HL-60 (cell line): ENCODE measurements around the gene SH2B3.

Experiments used
- DNase-seq, 2 experiments: peaks; one replicate each; pipeline ENCODE4 v3.0.0-alpha.2; 2010 to 2020; ENCODE audit warnings: low read depth in 1 of 2, low spot score in 1 of 2
- H3K27ac ChIP-seq: fragments of 250-450 bp; sonication (Bioruptor Pico); replicated peaks from 2 replicates; pipeline ENCODE4 v1.5.1; 2020; ENCODE audit warnings: mild to moderate bottlenecking, moderate library complexity
- H3K27me3 ChIP-seq: fragments of 250-450 bp; sonication (Bioruptor Pico); 2 replicates; pipeline ENCODE4 v1.5.1; 2021; ENCODE audit warnings: mild to moderate bottlenecking, moderate library complexity; ENCODE audit not compliant: insufficient read depth, poor library complexity, severe bottlenecking
- H3K4me3 ChIP-seq: replicated peaks from 2 replicates; pipeline ENCODE4 v1.5.1; 2011; ENCODE audit warnings: mild to moderate bottlenecking, control low read depth, low read length; ENCODE audit not compliant: insufficient read depth
- CTCF ChIP-seq: IDR thresholded peaks from one replicate; pipeline ENCODE4 v1.5.1; 2011; ENCODE audit warnings: low read length, control low read depth, inconsistent platforms; ENCODE audit not compliant: insufficient read depth
- GABPA ChIP-seq: IDR thresholded peaks from 2 replicates; pipeline ENCODE4 v1.6.1; 2012; ENCODE audit warnings: low read depth
- POLR2AphosphoS5 ChIP-seq: IDR thresholded peaks from 2 replicates; pipeline ENCODE4 v1.6.1; 2012; ENCODE audit warnings: low read depth
- REST ChIP-seq: IDR thresholded peaks from 2 replicates; pipeline ENCODE4 v1.6.1; 2012; ENCODE audit warnings: low read depth; ENCODE audit not compliant: insufficient replicate concordance
- SPI1 ChIP-seq: IDR thresholded peaks from 2 replicates; pipeline ENCODE4 v1.6.1; 2012; ENCODE audit warnings: low read depth, mild to moderate bottlenecking, borderline replicate concordance

SH2B3 gene

GRCh38 chr12:111408686-111409402 lies 3.1 kb downstream of the SH2B3 start:
- Histone ChIP-seq H3K27me3 (no peaks in the 10 kb centered on the region), H3K4me3 (peak overlapping the region; percentile 29), H3K27ac (no peak overlapping the region)
- DNase-seq, result no peak
- TF ChIP-seq GABPA, result no peak
- no peak for TF ChIP-seq POLR2AphosphoS5
- TF ChIP-seq CTCF, result no peak
- TF ChIP-seq REST, result no peak
- TF ChIP-seq SPI1, result no peak

GRCh38 chr12:111409403-111409779 lies 3.7 kb downstream of the SH2B3 start:
- Histone ChIP-seq H3K4me3 (peak overlapping the region; percentile 29), H3K27me3 (no peaks in the 10 kb centered on the region), H3K27ac (no peak overlapping the region)
- no peak for TF ChIP-seq CTCF
- TF ChIP-seq GABPA, result no peak
- no peak for TF ChIP-seq POLR2AphosphoS5
- no peak for TF ChIP-seq SPI1
- no peak for TF ChIP-seq REST
- DNase-seq, result no peak

- Histone ChIP-seq H3K27ac (peak overlapping the region; percentile 27; the same call in 1 of the 2 replicates), H3K4me3 (peak overlapping the region; percentile 29)
- TF ChIP-seq CTCF (no peak), SPI1 (0 out of 2 replicates have a peak, but pooled peaks have one; percentile 0), REST (no peak), GABPA (no peak), POLR2AphosphoS5 (0 out of 2 replicates have a peak, but pooled peaks have one; percentile 39)
Measured at GRCh38 chr12:111409780-111410430, 4.2 kb downstream of the SH2B3 start.

More at GRCh38 chr12:111409780-111410430, 4.2 kb downstream of the SH2B3 start:
- no peaks in the 10 kb centered on the region for H3K27me3 ChIP-seq
- DNase-seq, result peak; percentile 58 to 67
